Nephron (organoid): ENCODE results near the gene ASB7.
A peak's percentile ranks its signal among the peaks of the same experiment; 100 is the strongest.

ENCODE experiments used
- H3K27ac Mint-ChIP-seq, 3 experiments: 2 replicates each; pipeline ENCODE4 v1.8.0; 2020; ENCODE audit warnings: mixed read lengths in 3 of 3, mild to moderate bottlenecking in 2 of 3, moderate library complexity in 1 of 3
- H3K27me3 Mint-ChIP-seq: 2 replicates; pipeline ENCODE4 v1.8.0; 2021; ENCODE audit warnings: low read depth, mild to moderate bottlenecking, moderate library complexity, mixed read lengths
- H3K36me3 Mint-ChIP-seq: 2 replicates; pipeline ENCODE4 v1.8.0; 2020; ENCODE audit warnings: low read depth, mixed read lengths
- H3K4me1 Mint-ChIP-seq: 2 replicates; pipeline ENCODE4 v1.8.0; 2020; ENCODE audit warnings: mixed read lengths
- H3K4me3 Mint-ChIP-seq, 3 experiments: 2 replicates each; pipeline ENCODE4 v1.8.0; 2020; ENCODE audit warnings: mild to moderate bottlenecking in 3 of 3, mixed read lengths in 3 of 3, moderate library complexity in 2 of 3
- H3K9me3 Mint-ChIP-seq: 2 replicates; pipeline ENCODE4 v1.8.0; 2020; ENCODE audit warnings: mixed read lengths
- TF ChIP-seq, protein P1 (sequence below), 3 experiments: fragments of 200-600 bp; sonication (generic); IDR thresholded peaks; one replicate each; pipeline ENCODE4 v1.5.0; 2021; ENCODE audit warnings: antibody characterized with exemption in 3 of 3; ENCODE audit not compliant: unreplicated experiment in 3 of 3

The ASB7 gene

DNA sequence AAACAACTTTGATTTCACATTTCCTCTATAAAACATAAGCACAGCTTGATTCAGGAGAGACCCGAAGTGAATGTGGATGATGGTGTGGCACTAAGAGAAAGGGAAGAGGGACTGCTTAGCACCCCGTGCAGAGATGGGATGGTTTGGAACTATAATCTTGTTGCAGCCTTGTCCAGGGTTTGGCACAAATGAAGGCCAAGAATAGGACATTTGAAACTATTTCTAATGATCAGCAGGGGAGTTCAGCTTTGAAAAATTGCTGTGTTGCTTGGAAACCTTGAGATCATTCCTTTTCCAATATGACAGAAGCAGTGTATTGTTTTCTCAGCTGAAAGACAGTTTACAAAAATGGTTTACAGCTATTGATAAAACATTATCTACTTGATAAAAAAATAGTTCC lies 49.7 kb downstream of the ASB7 start:
- Mint-ChIP-seq H3K9me3 (no peaks in the 10 kb centered on the region), H3K4me3 (no peak overlapping the region), H3K36me3 (peaks cover 9% of the 10 kb centered on the region), H3K27me3 (no peaks in the 10 kb centered on the region), H3K27ac (peak overlapping the region in 2 of 3 experiments; percentile 19 to 21), H3K4me1 (peaks cover 31% of the 10 kb centered on the region)
- TF ChIP-seq, protein P1, sequence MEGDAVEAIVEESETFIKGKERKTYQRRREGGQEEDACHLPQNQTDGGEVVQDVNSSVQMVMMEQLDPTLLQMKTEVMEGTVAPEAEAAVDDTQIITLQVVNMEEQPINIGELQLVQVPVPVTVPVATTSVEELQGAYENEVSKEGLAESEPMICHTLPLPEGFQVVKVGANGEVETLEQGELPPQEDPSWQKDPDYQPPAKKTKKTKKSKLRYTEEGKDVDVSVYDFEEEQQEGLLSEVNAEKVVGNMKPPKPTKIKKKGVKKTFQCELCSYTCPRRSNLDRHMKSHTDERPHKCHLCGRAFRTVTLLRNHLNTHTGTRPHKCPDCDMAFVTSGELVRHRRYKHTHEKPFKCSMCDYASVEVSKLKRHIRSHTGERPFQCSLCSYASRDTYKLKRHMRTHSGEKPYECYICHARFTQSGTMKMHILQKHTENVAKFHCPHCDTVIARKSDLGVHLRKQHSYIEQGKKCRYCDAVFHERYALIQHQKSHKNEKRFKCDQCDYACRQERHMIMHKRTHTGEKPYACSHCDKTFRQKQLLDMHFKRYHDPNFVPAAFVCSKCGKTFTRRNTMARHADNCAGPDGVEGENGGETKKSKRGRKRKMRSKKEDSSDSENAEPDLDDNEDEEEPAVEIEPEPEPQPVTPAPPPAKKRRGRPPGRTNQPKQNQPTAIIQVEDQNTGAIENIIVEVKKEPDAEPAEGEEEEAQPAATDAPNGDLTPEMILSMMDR (IDR thresholded peaks at IDR 0.05; ENCODE audit: unreplicated experiment in 3 of 3) = no peak

DNA sequence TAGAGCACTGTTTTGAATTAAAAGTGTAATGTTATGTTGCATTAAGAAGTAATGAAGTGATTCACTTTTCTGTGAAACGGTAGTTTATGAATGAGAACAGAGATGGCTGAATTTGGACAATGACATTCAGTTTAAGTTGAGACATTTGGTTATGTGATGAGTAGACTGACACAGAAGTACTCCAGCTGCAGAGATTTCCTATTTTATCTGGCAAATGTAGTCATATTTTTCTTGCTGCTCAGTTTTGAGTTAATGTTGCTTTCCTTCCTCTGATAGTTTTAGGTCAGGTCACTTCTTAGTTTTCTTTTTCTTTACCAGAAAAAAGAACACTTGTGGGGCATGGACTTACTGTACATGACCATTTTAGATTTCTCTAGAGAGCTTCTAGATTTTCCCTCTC lies 51.2 kb downstream of the ASB7 start:
- TF ChIP-seq, protein P1 (IDR thresholded peaks at IDR 0.05; ENCODE audit: unreplicated experiment in 3 of 3) = no peak
- no peaks in the 10 kb centered on the region for H3K9me3 Mint-ChIP-seq
- H3K27me3 Mint-ChIP-seq = peaks cover 4% of the 10 kb centered on the region

DNA sequence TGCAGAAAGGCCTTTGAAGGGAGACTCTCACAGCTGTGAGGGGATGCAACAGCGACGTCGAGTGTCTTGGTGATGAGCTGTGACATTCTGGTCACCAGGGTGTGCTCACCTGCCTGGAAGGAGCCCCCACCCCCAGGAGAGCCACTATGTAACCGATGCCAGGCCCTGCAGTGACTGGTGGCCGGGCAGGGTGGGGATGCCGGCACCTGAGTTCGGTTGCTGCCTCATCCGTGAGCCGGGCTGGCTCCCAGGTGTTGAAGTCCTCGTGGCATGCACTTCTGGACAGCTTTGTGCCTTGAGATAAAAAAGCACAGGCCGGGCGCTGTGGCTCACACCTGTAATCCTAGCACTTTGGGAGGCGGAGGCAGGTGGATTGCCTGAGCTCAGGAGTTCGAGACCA lies 56.5 kb downstream of the ASB7 start:
- TF ChIP-seq, protein P1 (IDR thresholded peaks at IDR 0.05; ENCODE audit: unreplicated experiment in 3 of 3) = no peak
- no peak overlapping the region for H3K4me3 Mint-ChIP-seq
- H3K27ac Mint-ChIP-seq = no peak overlapping the region
- H3K27me3 Mint-ChIP-seq = peaks cover 8% of the 10 kb centered on the region
- no peaks in the 10 kb centered on the region for H3K9me3 Mint-ChIP-seq
- peaks cover 23% of the 10 kb centered on the region for H3K4me1 Mint-ChIP-seq
- no peaks in the 10 kb centered on the region for H3K36me3 Mint-ChIP-seq

More for the DNA sequence above, 51.2 kb downstream of the ASB7 start:
- Mint-ChIP-seq H3K36me3 (peaks cover 3% of the 10 kb centered on the region), H3K4me1 (peaks cover 31% of the 10 kb centered on the region), H3K27ac (peak overlapping the region; percentile 17 to 77 (median 28)), H3K4me3 (no peak overlapping the region)

DNA sequence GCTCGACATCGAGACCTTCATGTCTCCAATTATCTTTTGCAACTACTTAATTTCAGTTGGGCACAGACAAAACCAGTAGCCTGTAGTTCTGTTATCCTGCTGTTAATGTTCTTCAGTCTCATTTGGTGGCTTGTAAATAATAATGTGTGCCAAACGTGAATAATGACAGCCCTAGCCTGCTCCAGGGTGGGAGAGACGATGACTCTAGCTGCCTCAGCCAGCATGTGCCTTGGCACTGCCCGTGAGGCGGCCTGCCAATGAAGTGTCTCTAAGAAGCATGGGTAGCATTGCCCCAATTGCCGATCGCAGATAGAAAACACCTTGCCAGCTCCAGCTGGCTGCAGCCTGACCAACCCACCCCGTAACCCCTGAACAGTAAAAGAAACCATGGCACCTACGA lies 58.8 kb downstream of the ASB7 start:
- TF ChIP-seq, protein P1 (IDR thresholded peaks at IDR 0.05; ENCODE audit: unreplicated experiment in 3 of 3) = no peak
- H3K36me3 Mint-ChIP-seq = no peaks in the 10 kb centered on the region
- H3K4me1 Mint-ChIP-seq = peaks cover 20% of the 10 kb centered on the region
- no peak overlapping the region for H3K27ac Mint-ChIP-seq
- no peaks in the 10 kb centered on the region for H3K9me3 Mint-ChIP-seq
- H3K4me3 Mint-ChIP-seq = no peak overlapping the region
- peaks cover 15% of the 10 kb centered on the region for H3K27me3 Mint-ChIP-seq

DNA sequence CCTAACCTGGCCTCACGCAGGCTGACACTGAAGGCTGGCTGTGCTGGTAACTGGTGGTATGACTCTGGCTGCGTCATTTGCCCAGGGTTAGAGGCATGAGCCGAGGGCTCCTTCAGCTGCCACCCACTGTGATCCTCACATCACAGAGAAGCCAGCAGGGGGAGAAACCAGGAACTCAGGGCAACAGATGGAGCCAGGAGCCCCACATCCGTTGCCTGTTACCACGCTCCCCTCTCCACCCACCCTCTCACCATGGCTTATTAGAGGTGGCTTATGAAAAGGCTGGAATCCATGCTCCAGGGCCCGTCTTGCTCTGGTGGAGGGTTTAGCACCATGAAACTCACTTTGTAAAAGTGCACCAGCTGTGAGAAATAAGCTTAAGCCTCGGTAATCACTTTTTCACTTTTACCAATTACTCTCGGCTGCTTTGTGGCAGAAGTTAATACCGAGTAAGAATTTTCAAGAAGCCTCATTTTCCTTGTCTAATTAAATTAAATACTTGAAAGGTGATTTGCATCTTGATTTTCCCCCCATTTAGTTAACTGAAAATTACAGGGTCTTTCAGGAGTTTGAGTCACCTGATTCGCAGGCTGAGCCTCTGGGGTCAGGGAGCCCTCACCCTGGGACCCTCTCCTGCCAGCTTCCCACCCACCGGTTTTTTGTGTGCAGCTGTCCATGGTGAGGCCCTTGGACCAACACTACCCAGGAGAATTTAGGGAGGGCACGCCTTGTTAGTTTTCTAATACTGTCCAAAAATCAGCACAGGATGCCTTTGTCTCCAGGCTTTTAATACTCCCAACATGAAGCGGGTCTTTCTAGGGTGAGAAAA lies 60.9 kb downstream of the ASB7 start:
- Mint-ChIP-seq H3K27ac (peak overlapping the region in 2 of 3 experiments; percentile 59 to 77), H3K36me3 (no peaks in the 10 kb centered on the region), H3K4me3 (no peak overlapping the region), H3K27me3 (peaks cover 11% of the 10 kb centered on the region), H3K4me1 (peaks cover 33% of the 10 kb centered on the region), H3K9me3 (no peaks in the 10 kb centered on the region)
- TF ChIP-seq, protein P1 (IDR thresholded peaks at IDR 0.05; ENCODE audit: unreplicated experiment in 3 of 3) = no peak

DNA sequence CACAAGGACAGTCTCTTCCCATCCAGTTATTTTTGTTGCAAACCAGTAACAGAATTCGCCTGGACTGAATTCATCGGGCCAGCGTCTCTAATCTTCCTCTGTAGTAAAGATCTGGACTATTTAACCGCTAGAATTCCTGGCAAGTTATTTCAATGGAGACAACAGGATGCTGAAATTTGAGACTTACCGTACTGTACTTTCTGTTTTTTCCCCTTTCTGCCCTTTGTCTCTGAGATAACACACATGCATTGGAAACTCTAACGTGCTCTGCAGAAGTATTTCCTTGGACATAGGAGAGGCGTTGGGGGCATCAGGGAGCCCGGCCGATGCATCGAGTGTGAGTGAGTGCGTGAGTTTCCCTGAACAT lies 61.5 kb downstream of the ASB7 start:
- TF ChIP-seq, protein P1 (IDR thresholded peaks at IDR 0.05; ENCODE audit: unreplicated experiment in 3 of 3) = no peak
- Mint-ChIP-seq H3K4me3 (no peak overlapping the region), H3K36me3 (no peaks in the 10 kb centered on the region), H3K4me1 (peaks cover 36% of the 10 kb centered on the region), H3K9me3 (no peaks in the 10 kb centered on the region), H3K27me3 (peaks cover 11% of the 10 kb centered on the region), H3K27ac (peak overlapping the region in 2 of 3 experiments; percentile 59 to 77)
